ENCODE results near the gene ZC3H15.
A peak's percentile ranks its signal among the peaks of the same experiment; 100 is the strongest.
"Not testable (repeated sequence)": the region's sequence is repeated elsewhere in the genome, so short reads cannot be mapped to it uniquely, and the experiment has no call there.

Gene ZC3H15

GRCh38 chr2:186485871-186486650 is at the start of gene ZC3H15:
TSS of gene ZC3H15 (plus strand) at chr2:186486260. CDS start at chr2:186486383, 123 bp downstream.
- peak; percentile 79 for DNase-seq

- no peak for DNase-seq
Measured at GRCh38 chr2:186437719-186438118, 48.3 kb upstream of the ZC3H15 start.

GRCh38 chr2:186439673-186440095 is 46.4 kb upstream of the ZC3H15 start:
- not testable (repeated sequence) for DNase-seq

- no peak for DNase-seq
Measured at GRCh38 chr2:186440506-186440905, 45.6 kb upstream of the ZC3H15 start.

DNA sequence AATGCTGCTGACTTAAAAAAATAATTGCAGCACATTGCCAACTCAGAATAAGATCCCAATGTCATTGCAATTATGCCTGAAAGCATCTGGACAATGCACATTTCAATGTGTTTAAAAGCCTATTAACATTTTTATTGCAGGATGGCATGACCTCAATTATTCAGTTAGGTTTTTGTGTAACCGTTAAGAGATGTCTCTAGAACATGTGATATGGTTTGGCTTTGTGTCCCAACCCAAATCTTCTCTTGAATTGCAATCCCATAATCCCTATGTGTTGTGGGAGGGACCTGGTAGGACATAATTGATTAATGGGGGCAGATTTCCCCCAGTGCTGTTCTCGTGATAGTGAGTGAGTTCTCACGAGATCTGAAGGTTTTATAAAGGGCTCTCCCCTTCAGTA is 43.2 kb upstream of the ZC3H15 start:
- DNase-seq: no peak

DNA sequence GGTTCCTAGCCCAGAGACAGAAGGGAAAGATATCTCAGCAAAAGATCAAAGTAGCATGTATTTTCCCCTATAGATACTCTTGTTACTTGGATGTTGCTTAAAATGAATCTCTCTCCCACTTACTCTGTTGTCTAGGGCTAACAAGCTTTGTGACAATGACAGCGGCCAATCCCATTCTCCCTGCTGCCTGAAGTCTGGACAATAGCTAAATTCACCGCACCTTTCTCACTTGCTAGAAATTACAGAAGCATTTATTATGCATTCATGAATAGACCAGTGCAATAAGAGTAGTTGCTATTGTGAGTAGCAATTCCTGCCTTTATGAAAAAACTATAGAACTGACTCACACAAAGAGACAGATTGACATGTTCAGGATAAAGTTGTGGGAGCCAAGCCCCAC is 42.2 kb upstream of the ZC3H15 start:
- no peak for DNase-seq

DNA sequence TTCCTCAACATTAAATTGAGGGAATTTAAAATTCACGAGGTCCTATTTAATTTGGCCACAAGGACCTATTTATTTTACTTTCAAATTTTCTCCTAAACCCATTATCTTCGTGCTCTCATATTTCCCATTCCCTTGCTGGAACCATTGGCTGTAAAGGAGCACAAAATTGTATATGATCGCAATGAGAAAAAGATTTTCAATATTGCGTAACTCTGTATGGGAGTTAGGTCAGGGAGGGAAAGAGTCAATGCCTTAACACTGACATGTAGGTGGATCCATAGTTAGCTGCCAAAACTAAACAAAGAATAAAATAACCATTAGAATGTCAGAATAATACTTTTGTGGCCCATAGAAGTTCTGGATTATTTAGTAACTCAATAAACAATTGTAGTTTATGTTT is 40.6 kb upstream of the ZC3H15 start:
- no peak for DNase-seq

GRCh38 chr2:186455613-186456012 is 30.4 kb upstream of the ZC3H15 start:
- no peak for DNase-seq

GRCh38 chr2:186456941-186457340 is 29.1 kb upstream of the ZC3H15 start:
- no peak for DNase-seq

- DNase-seq: no peak
Measured at GRCh38 chr2:186457908-186458307, 28.2 kb upstream of the ZC3H15 start.

- DNase-seq: no peak
Measured at GRCh38 chr2:186459009-186459408, 27.1 kb upstream of the ZC3H15 start.

GRCh38 chr2:186460465-186460864 is 25.6 kb upstream of the ZC3H15 start:
- DNase-seq: no peak

DNA sequence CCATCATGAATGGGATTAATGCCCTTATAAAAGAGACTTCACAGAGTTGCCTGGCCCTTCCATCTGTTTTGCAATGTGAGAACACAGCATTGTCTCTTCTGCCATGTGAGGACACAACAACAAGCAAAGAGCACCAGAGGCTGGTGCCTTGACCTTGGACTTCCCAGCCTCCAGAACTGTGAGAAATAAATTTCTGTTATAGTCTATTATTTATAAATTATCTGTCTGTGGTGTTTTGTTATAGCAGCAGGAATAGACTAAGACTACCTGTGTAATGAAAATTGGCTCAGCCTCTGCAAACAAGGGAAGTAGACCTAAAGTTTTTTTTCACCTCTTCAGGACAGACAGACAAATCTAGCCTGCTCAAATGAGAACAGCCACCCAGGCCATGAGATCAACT is 19.3 kb upstream of the ZC3H15 start:
- no peak for DNase-seq

DNA sequence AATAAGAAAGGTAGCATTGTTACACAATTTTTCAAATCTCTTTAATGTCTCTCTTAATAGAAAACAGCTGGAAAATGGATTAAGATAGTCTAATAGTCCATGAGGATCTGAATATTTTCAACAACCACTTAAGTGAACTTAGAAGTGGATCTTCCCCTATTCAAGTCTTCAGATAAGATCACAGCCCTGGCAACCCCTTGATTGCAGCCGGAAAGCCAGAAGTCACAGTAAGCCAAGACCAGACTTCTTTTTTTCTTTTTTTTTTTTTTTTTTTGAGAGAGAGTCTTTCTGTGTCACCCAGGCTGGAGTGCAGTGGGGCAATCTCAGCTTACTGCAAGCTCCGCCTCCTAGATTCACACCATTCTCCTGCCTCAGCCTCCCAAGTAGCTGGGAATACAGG is 18.6 kb upstream of the ZC3H15 start:
- no peak for DNase-seq

DNA sequence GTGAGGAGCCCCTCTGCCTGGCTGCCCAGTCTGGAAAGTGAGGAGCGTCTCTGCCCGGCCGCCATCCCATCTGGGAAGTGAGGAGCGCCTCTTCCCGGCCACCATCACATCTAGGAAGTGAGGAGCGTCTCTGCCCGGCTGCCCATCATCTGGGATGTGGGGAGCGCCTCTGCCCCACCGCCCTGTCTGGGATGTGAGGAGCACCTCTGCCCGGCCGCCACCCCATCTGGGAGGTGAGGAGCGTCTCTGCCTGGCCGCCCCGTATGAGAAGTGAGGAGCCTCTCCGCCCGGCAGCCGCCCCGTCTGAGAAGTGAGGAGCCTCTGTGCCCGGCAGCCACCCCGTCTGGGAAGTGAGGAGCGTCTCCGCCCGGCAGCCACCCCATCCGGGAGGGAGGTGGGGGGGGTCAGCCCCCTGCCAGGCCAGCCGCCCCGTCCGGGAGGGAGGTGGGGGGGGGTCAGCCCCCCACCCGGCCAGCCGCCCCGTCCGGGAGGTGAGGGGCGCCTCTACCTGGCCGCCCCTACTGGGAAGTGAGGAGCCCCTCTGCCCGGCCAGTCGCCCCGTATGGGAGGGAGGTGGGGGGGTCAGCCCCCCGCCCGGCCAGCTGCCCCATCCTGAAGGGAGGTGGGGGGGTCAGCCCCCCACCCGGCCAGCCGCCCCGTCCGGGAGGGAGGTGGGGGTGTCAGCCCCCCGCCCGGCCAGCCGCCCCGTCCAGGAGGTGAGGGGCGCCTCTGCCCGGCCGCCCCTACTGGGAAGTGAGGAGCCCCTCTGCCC is 13.2 kb upstream of the ZC3H15 start:
- DNase-seq: not testable (repeated sequence)

- not testable (repeated sequence) for DNase-seq
Measured at GRCh38 chr2:186474239-186474638, 11.8 kb upstream of the ZC3H15 start.

DNA sequence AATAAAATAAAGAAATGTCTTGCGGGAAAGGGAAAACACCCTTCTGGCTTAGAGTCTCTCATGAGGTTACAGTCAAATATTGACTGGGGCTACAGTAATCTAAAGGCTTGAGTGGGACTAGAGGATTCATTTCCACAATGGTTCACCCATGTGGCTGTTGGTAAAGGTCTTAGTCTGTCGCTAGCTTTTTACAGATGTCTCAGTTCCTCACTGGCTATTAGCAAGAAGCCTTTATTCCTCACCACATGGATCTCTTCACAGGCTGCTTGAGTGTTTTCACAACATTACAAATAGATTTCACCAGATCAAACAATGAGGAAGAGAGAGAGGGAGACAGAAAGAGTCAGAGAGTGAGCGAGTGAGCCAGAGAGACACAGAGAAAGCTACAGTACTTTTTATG is 8.3 kb upstream of the ZC3H15 start:
- no peak for DNase-seq

DNA sequence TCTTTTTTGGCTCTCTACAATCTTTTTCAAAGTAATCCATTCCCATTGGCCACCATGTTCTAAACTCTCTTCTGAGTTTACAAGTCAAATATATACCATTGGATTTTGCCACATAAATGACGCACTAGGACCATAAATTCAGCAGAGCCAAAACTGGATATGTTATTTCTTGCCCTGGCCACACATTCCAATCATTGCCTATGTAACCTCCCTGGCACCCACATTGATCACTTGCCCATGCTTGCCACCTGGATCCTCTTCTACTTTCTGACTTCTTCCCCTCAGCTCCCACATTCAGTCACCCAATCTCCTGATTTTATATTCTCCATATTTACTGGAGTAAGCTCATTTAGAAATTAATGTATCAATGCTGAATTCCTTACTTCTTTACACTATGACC is 5.1 kb upstream of the ZC3H15 start:
- DNase-seq: no peak

DNA sequence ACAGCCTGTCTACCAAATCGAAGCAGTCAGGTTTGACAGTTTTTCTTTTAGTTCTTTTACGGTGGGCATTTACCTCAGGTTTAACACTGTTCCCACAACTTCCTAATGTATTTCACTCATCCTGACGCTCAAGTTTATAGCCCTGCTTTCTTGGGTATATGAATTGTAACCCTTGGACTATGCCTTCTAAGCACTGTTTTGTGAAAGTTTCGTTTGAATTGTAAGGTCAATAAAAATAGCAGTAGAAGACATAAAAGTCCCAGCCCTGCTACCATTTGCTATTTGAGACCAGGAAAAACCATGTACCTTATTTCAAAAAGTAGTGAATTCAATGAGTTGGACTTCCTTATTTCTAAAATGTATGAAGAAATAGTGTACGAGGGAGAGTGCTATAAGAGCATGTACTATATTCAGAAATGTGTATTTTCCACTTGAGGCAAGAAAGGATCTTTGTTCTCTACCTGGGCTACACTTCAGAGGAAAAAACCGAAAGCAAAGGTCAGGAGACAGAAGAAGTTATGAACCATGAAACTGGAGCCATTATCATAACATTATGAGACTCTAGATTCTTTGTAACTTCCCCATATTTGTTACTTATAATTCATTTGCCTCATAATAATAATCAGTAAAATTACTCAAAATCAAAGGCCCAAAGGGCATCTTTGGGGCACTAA is 1.9 kb upstream of the ZC3H15 start:
- DNase-seq: no peak

DNA sequence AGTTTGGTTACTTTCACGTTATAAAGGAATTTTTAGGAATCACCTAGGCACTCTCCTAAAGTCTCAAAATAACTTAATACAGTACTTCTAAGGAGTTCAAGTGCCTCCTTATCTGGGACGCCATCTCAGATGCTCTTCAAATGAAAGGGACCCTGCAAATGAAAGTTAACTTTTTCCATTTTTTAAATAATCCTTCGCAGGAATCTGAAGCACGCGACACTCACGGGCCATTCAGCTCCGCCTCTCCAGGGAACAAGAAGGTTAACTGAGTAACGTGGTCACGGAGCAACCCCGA is 537 bp upstream of the ZC3H15 start:
- no peak for DNase-seq

GRCh38 chr2:186486651-186487647 is 889 bp downstream of the ZC3H15 start:
- DNase-seq: peak; percentile 22

DNA sequence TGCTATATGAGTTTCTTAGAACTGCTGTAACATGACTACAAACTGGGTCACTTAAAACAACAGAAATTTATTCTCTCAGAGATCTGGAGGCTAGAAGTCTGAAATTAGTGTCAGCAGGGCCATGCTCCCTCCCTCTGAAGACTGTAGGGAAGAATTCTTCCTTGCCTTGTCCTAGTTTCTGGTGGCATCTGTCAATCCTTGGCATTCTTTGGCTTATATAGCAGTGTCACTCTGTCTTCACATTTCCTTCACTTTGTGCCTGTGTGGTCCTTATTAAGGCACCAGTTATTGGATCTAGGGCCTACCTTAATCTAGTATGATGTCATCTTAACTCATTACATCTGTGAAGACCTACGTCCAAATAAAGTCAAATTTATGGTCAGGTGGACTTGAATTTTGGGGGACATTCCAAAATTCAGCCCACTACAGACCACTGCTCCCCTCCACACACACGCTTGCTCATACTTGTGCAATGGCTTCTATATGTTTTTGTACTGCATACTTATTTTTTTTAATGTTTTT is 7.6 kb downstream of the ZC3H15 start:
- no peak for DNase-seq
